GM23338 (cell line): ENCODE results near the gene STX8. TPM values are rescaled to one million over a fixed set of nuclear protein-coding genes. Genes with fewer than 3 reads are reported as not detected.

Source experiments
- ATAC-seq: fragments of 200-7000 bp; cut with Tn5 transposase; 3 replicates; pipeline ENCODE4 v1.9.1; 2020
- DNase-seq: peaks from one replicate; pipeline ENCODE4 v3.0.0-alpha.2; 2015; ENCODE audit warnings: low spot score
- H2AFZ ChIP-seq: fragments of 200-600 bp; sonication (generic); 2 replicates; pipeline ENCODE4 v1.8.0; 2016; ENCODE audit warnings: antibody characterized with exemption, mild to moderate bottlenecking, moderate library complexity
- H3F3A ChIP-seq: fragments of 200-600 bp; sonication (generic); replicated peaks from 2 replicates; pipeline ENCODE4 v1.8.0; 2017; ENCODE audit warnings: antibody characterized with exemption, mixed run types, low read depth
- H3K27ac ChIP-seq: fragments of 200-600 bp; sonication (generic); 2 replicates; pipeline ENCODE4 v1.6.1; 2016; ENCODE audit warnings: low read depth
- H3K27me3 ChIP-seq: fragments of 200-600 bp; sonication (generic); 2 replicates; pipeline ENCODE4 v1.8.0; 2016; ENCODE audit warnings: mild to moderate bottlenecking, mixed run types, moderate library complexity; ENCODE audit not compliant: insufficient read depth
- H3K36me3 ChIP-seq: fragments of 200-600 bp; sonication (generic); 2 replicates; pipeline ENCODE4 v1.8.0; 2016; ENCODE audit warnings: mild to moderate bottlenecking; ENCODE audit not compliant: insufficient read depth
- H3K4me1 ChIP-seq: fragments of 200-600 bp; sonication (generic); 2 replicates; pipeline ENCODE4 v1.8.0; 2016; ENCODE audit warnings: mild to moderate bottlenecking, moderate library complexity; ENCODE audit not compliant: insufficient read depth
- H3K4me2 ChIP-seq: fragments of 200-600 bp; sonication (generic); 2 replicates; pipeline ENCODE4 v1.7.1; 2017; ENCODE audit warnings: mixed run types
- H3K4me3 ChIP-seq: fragments of 200-600 bp; sonication (generic); 2 replicates; pipeline ENCODE4 v1.6.1; 2016; ENCODE audit warnings: mixed run types
- H3K79me2 ChIP-seq: fragments of 200-600 bp; sonication (generic); replicated peaks from 2 replicates; pipeline ENCODE4 v1.8.0; 2017; ENCODE audit warnings: mild to moderate bottlenecking; ENCODE audit not compliant: insufficient read depth
- H3K9me2 ChIP-seq: fragments of 200-600 bp; sonication (generic); 2 replicates; pipeline ENCODE4 v1.8.0; 2017; ENCODE audit not compliant: insufficient read depth
- H4K20me1 ChIP-seq: fragments of 200-600 bp; sonication (generic); replicated peaks from 2 replicates; pipeline ENCODE4 v1.8.0; 2017; ENCODE audit warnings: mild to moderate bottlenecking; ENCODE audit not compliant: insufficient read depth
- H3K27ac Mint-ChIP-seq: 2 replicates; pipeline ENCODE4 v1.8.0; 2020; ENCODE audit warnings: inconsistent platforms, mild to moderate bottlenecking, moderate library complexity, mixed read lengths
- H3K27me3 Mint-ChIP-seq: 3 replicates; pipeline ENCODE4 v1.8.0; 2022; ENCODE audit warnings: low read depth, mild to moderate bottlenecking, moderate library complexity, mixed read lengths, inconsistent platforms; ENCODE audit not compliant: insufficient read depth, poor library complexity
- H3K36me3 Mint-ChIP-seq: 3 replicates; pipeline ENCODE4 v1.8.0; 2021; ENCODE audit warnings: low read depth, mild to moderate bottlenecking, inconsistent platforms, moderate library complexity, mixed read lengths
- H3K4me1 Mint-ChIP-seq: 3 replicates; pipeline ENCODE4 v1.8.0; 2020; ENCODE audit warnings: mild to moderate bottlenecking, inconsistent platforms, mixed read lengths
- H3K4me3 Mint-ChIP-seq: 3 replicates; pipeline ENCODE4 v1.8.0; 2021; ENCODE audit warnings: moderate library complexity, mild to moderate bottlenecking, inconsistent platforms, mixed read lengths
- H3K9me3 Mint-ChIP-seq: 3 replicates; pipeline ENCODE4 v1.8.0; 2020; ENCODE audit warnings: moderate library complexity, mild to moderate bottlenecking, inconsistent platforms, mixed read lengths
- CREB1 ChIP-seq: fragments of 250-450 bp; sonication (Bioruptor Pico); IDR thresholded peaks from 2 replicates; pipeline ENCODE4 v1.5.0; 2020; ENCODE audit warnings: low read depth, mild to moderate bottlenecking, moderate library complexity
- EZH2phosphoT487 ChIP-seq: fragments of 200-600 bp; sonication (generic); IDR thresholded peaks from one replicate; pipeline ENCODE4 v1.8.1; 2018; ENCODE audit warnings: antibody characterized with exemption; ENCODE audit not compliant: unreplicated experiment
- JUNB ChIP-seq: IDR thresholded peaks from one replicate; pipeline ENCODE4 v1.6.1; 2016; ENCODE audit warnings: antibody characterized with exemption; ENCODE audit not compliant: unreplicated experiment
- NANOG ChIP-seq: IDR thresholded peaks from 2 replicates; pipeline ENCODE4 v1.6.1; 2016; ENCODE audit warnings: antibody characterized with exemption, borderline replicate concordance
- POLR2AphosphoS5 ChIP-seq: IDR thresholded peaks from 2 replicates; pipeline ENCODE4 v1.6.1; 2016; ENCODE audit warnings: antibody characterized with exemption, low read depth
- ZNF114 ChIP-seq: fragments of 250-450 bp; sonication (Bioruptor Pico); IDR thresholded peaks from 2 replicates; pipeline ENCODE4 v1.5.0; 2020; ENCODE audit warnings: mild to moderate bottlenecking, moderate library complexity
- ZNF331 ChIP-seq: fragments of 250-450 bp; sonication (Bioruptor Pico); IDR thresholded peaks from 2 replicates; pipeline ENCODE4 v1.5.0; 2020; ENCODE audit warnings: low read depth, mild to moderate bottlenecking, moderate library complexity
- polyA plus RNA-seq: library from polyadenylated mRNA; unstranded; fragments of >200 nt; fragmentation: Nextera tagmentation; extraction: Ambion mirVana; gene quantifications from 2 replicates; pipeline ENCODE4 v1.2.1, GENCODE V29; 2016
- total RNA-seq: library from RNA; depleted of rRNA; stranded (reverse); fragments of >200 nt; shearing (Covaris generic); gene quantifications from 2 replicates; pipeline ENCODE4 v1.2.3, GENCODE V29; 2014
- TF ChIP-seq, protein P1 (sequence below): fragments of 250-450 bp; sonication (Bioruptor Pico); IDR thresholded peaks from 2 replicates; pipeline ENCODE4 v1.5.0; 2020; ENCODE audit warnings: mild to moderate bottlenecking, moderate library complexity
- TF ChIP-seq, protein P2 (sequence below): IDR thresholded peaks from 2 replicates; pipeline ENCODE4 v1.6.1; 2016; ENCODE audit warnings: antibody characterized with exemption
- TF ChIP-seq, protein P3 (sequence below): IDR thresholded peaks from one replicate; pipeline ENCODE4 v1.6.1; 2018; ENCODE audit warnings: antibody characterized with exemption; ENCODE audit not compliant: unreplicated experiment

The STX8 gene
- total and polyA plus RNA-seq, 2 experiments from 2014 or later, result 59.4 to 82.3 TPM

DNA sequence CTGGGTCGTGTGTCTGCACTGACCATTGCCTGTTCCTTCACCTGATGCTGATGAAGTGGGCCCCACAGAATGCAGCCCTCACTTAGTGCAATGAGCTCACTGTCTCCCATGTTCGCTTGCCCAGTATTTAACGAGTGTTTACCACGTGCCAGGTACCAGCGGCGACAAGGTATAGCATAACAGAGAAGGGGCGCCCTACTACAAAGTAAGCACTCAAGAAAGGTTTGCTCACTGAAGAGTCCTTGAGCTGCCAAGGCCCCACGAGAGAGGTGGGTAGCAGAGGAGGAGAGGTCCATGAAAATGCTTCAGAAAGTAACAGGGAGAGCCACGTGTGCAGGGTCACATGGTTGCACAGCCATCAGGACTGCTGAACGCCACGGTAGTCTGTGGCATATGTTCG is 324.3 kb downstream of the STX8 start (continued):
- TF ChIP-seq, protein P1, sequence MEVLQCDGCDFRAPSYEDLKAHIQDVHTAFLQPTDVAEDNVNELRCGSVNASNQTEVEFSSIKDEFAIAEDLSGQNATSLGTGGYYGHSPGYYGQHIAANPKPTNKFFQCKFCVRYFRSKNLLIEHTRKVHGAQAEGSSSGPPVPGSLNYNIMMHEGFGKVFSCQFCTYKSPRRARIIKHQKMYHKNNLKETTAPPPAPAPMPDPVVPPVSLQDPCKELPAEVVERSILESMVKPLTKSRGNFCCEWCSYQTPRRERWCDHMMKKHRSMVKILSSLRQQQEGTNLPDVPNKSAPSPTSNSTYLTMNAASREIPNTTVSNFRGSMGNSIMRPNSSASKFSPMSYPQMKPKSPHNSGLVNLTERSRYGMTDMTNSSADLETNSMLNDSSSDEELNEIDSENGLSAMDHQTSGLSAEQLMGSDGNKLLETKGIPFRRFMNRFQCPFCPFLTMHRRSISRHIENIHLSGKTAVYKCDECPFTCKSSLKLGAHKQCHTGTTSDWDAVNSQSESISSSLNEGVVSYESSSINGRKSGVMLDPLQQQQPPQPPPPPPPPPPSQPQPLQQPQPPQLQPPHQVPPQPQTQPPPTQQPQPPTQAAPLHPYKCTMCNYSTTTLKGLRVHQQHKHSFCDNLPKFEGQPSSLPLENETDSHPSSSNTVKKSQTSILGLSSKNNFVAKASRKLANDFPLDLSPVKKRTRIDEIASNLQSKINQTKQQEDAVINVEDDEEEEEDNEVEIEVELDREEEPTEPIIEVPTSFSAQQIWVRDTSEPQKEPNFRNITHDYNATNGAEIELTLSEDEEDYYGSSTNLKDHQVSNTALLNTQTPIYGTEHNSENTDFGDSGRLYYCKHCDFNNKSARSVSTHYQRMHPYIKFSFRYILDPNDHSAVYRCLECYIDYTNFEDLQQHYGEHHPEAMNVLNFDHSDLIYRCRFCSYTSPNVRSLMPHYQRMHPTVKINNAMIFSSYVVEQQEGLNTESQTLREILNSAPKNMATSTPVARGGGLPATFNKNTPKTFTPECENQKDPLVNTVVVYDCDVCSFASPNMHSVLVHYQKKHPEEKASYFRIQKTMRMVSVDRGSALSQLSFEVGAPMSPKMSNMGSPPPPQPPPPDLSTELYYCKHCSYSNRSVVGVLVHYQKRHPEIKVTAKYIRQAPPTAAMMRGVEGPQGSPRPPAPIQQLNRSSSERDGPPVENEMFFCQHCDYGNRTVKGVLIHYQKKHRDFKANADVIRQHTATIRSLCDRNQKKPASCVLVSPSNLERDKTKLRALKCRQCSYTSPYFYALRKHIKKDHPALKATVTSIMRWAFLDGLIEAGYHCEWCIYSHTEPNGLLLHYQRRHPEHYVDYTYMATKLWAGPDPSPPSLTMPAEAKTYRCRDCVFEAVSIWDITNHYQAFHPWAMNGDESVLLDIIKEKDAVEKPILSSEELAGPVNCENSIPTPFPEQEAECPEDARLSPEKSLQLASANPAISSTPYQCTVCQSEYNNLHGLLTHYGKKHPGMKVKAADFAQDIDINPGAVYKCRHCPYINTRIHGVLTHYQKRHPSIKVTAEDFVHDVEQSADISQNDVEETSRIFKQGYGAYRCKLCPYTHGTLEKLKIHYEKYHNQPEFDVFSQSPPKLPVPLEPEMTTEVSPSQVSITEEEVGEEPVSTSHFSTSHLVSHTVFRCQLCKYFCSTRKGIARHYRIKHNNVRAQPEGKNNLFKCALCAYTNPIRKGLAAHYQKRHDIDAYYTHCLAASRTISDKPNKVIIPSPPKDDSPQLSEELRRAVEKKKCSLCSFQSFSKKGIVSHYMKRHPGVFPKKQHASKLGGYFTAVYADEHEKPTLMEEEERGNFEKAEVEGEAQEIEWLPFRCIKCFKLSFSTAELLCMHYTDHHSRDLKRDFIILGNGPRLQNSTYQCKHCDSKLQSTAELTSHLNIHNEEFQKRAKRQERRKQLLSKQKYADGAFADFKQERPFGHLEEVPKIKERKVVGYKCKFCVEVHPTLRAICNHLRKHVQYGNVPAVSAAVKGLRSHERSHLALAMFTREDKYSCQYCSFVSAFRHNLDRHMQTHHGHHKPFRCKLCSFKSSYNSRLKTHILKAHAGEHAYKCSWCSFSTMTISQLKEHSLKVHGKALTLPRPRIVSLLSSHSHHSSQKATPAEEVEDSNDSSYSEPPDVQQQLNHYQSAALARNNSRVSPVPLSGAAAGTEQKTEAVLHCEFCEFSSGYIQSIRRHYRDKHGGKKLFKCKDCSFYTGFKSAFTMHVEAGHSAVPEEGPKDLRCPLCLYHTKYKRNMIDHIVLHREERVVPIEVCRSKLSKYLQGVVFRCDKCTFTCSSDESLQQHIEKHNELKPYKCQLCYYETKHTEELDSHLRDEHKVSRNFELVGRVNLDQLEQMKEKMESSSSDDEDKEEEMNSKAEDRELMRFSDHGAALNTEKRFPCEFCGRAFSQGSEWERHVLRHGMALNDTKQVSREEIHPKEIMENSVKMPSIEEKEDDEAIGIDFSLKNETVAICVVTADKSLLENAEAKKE (CRISPR knock-in tag), result no peak
- no peak for TF ChIP-seq ZNF331
- TF ChIP-seq, protein P2, sequence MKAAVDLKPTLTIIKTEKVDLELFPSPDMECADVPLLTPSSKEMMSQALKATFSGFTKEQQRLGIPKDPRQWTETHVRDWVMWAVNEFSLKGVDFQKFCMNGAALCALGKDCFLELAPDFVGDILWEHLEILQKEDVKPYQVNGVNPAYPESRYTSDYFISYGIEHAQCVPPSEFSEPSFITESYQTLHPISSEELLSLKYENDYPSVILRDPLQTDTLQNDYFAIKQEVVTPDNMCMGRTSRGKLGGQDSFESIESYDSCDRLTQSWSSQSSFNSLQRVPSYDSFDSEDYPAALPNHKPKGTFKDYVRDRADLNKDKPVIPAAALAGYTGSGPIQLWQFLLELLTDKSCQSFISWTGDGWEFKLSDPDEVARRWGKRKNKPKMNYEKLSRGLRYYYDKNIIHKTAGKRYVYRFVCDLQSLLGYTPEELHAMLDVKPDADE, result no peak
- no peak for TF ChIP-seq POLR2AphosphoS5
- no peak for TF ChIP-seq NANOG

DNA sequence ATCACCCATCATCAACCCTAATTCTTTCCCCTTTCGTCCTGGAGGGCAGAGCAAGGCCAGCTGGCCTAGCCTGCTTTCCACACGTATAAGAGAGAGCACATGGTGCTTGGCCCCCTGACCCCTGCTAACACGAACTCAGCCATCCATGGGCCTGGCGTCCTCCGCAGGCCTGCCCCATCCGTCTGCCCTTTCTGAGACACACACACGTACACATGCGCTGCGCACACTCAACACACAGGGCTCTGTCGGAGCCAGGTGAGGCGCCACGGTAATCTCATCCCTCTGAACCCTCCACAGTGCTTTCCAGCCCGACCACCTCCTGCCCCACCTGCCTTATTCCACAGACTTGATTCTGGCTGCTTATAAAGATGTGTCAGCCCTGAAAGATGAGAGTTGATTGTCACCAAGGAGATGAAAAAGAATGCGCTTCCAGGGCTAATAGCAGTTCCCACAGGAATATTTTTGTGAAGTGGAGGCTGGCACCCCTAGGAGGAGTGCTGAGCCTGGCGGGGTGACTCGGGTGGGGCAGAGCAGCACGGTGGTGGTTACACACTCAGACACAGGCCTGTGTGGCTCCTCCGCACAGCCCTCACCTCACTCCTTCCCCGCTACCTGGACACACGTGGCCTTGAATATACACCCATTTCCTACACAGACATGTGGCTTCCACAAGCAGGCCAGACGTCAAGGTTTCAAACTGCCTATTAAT is 326.2 kb downstream of the STX8 start:
- H3K4me3 ChIP-seq, result no peak overlapping the region
- no peak overlapping the region for H3K27ac ChIP-seq
- Mint-ChIP-seq H3K9me3 (no peaks in the 10 kb centered on the region), H3K4me1 (peaks cover 18% of the 10 kb centered on the region), H3K36me3 (no peaks in the 10 kb centered on the region), H3K4me3 (no peak overlapping the region), H3K27me3 (peaks cover 3% of the 10 kb centered on the region), H3K27ac (no peak overlapping the region)
- no peak overlapping the region for H2AFZ ChIP-seq
- H3K79me2 ChIP-seq, result no peaks in the 10 kb centered on the region
- no peaks in the 10 kb centered on the region for H3F3A ChIP-seq
- ATAC-seq (no peak), DNase-seq (no peak)
- peaks cover 5% of the 10 kb centered on the region; the same call in 1 of the 2 replicates for H3K4me1 ChIP-seq
- H3K36me3 ChIP-seq, result no peaks in the 10 kb centered on the region; the same call in 1 of the 2 replicates
- no peak overlapping the region for H3K4me2 ChIP-seq
- no peaks in the 10 kb centered on the region for H4K20me1 ChIP-seq
- H3K9me2 ChIP-seq, result no peaks in the 10 kb centered on the region
- H3K27me3 ChIP-seq, result no peaks in the 10 kb centered on the region
- TF ChIP-seq CREB1 (CRISPR knock-in tag), result no peak
- no peak for TF ChIP-seq POLR2AphosphoS5
- TF ChIP-seq JUNB, result no peak
- no peak for TF ChIP-seq EZH2phosphoT487
- TF ChIP-seq, protein P3, sequence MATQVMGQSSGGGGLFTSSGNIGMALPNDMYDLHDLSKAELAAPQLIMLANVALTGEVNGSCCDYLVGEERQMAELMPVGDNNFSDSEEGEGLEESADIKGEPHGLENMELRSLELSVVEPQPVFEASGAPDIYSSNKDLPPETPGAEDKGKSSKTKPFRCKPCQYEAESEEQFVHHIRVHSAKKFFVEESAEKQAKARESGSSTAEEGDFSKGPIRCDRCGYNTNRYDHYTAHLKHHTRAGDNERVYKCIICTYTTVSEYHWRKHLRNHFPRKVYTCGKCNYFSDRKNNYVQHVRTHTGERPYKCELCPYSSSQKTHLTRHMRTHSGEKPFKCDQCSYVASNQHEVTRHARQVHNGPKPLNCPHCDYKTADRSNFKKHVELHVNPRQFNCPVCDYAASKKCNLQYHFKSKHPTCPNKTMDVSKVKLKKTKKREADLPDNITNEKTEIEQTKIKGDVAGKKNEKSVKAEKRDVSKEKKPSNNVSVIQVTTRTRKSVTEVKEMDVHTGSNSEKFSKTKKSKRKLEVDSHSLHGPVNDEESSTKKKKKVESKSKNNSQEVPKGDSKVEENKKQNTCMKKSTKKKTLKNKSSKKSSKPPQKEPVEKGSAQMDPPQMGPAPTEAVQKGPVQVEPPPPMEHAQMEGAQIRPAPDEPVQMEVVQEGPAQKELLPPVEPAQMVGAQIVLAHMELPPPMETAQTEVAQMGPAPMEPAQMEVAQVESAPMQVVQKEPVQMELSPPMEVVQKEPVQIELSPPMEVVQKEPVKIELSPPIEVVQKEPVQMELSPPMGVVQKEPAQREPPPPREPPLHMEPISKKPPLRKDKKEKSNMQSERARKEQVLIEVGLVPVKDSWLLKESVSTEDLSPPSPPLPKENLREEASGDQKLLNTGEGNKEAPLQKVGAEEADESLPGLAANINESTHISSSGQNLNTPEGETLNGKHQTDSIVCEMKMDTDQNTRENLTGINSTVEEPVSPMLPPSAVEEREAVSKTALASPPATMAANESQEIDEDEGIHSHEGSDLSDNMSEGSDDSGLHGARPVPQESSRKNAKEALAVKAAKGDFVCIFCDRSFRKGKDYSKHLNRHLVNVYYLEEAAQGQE, result no peak
- no peak for TF ChIP-seq ZNF114
